ENCODE data around the gene PRKCA. TPM values are rescaled to one million over a fixed set of nuclear protein-coding genes. Genes with fewer than 3 reads are reported as not detected.

PRKCA gene
- total RNA-seq, 4 donors from 2014 or later: 24.5 to 61.9 (median 40.8) TPM

DNA sequence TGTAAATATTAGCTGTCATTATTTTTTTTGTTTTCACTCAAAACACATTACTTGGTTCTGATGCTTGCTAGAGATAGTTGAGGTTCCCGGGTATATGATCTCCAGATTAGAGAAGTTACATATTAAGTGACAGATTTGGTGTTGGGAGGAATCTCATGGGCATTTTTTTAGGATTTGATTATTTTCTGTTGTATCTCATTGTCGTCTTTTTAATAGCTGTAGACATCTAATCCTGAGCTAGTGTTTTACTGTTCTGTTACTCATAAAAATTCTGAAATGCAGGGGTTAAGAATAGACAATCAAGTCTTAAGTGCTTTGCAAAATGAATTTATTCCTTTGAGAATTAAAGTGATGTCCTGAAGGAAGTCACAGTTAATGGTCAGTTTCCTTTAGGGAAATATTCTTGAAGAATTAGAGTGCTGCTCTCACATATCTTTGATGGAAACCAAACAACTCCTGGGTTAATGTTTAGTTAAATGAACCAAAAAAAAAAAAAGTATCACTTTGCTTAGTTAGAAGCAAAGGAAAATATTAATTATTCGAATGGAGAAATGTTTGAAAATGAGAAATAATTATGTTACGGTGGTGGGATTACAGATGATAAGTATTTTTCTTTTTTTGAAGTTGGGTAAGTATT, 280.8 kb downstream of the PRKCA start:
- Histone ChIP-seq H3K9me3 (no peaks in the 10 kb centered on the region), H3K36me3 (no peaks in the 10 kb centered on the region), H3K4me3 (no peak overlapping the region), H3K4me1 (peaks cover 21 to 47% (median 32%) of the 10 kb centered on the region in 4 donors), H3K27me3 (no peaks in the 10 kb centered on the region), H3K27ac (replicated peaks in 1 of 4) (no peak overlapping the region)
- no peak for DNase-seq (ENCODE audit: extremely low spot score)
- TF ChIP-seq, protein P1, sequence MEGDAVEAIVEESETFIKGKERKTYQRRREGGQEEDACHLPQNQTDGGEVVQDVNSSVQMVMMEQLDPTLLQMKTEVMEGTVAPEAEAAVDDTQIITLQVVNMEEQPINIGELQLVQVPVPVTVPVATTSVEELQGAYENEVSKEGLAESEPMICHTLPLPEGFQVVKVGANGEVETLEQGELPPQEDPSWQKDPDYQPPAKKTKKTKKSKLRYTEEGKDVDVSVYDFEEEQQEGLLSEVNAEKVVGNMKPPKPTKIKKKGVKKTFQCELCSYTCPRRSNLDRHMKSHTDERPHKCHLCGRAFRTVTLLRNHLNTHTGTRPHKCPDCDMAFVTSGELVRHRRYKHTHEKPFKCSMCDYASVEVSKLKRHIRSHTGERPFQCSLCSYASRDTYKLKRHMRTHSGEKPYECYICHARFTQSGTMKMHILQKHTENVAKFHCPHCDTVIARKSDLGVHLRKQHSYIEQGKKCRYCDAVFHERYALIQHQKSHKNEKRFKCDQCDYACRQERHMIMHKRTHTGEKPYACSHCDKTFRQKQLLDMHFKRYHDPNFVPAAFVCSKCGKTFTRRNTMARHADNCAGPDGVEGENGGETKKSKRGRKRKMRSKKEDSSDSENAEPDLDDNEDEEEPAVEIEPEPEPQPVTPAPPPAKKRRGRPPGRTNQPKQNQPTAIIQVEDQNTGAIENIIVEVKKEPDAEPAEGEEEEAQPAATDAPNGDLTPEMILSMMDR (IDR thresholded peaks at IDR 0.05): no peak
- TF ChIP-seq EP300 (IDR thresholded peaks at IDR 0.05): no peak
- no peak for TF ChIP-seq POLR2AphosphoS5 (IDR thresholded peaks at IDR 0.05)
- intact Hi-C loops (cut with DNase I): no loop called here
- 83% methylated on average over 4 of the region's 4 CpGs for WGBS

DNA sequence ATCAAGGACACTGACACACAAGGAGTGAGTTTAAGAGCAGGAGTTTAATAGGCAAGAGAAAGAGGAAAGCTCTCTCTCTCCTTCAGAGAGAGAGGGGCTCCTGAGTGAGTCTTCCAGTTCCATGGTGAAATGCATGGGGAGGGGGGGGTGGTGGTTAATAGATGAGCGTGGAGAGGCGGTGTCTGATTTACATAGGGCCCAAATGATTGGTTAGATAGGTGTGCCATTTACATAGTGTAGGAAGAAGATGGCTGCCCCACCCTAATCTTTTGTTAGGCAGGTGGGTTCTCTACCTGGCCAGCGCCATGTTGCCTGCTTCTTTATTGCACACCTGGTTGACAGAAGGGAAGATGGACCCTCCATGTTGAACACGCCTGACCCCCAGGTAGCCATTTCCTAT, 282.5 kb downstream of the PRKCA start:
- H3K27ac ChIP-seq (replicated peaks in 1 of 4): no peak overlapping the region
- WGBS: 93% methylated on average over 4 of the region's 4 CpGs
- intact Hi-C loops (cut with DNase I): no loop called here
- H3K9me3 ChIP-seq: no peaks in the 10 kb centered on the region
- no peaks in the 10 kb centered on the region for H3K27me3 ChIP-seq
- H3K4me1 ChIP-seq: peaks cover 15 to 31% (median 20%) of the 10 kb centered on the region in 4 donors
- no peak for DNase-seq (ENCODE audit: extremely low spot score)
- H3K36me3 ChIP-seq: no peaks in the 10 kb centered on the region
- TF ChIP-seq POLR2A (IDR thresholded peaks at IDR 0.05; ENCODE audit: low read depth) (no peak), EP300 (IDR thresholded peaks at IDR 0.05) (no peak), POLR2AphosphoS5 (IDR thresholded peaks at IDR 0.05) (no peak)
- TF ChIP-seq, protein P1 (IDR thresholded peaks at IDR 0.05): no peak
- H3K4me3 ChIP-seq: no peak overlapping the region

DNA sequence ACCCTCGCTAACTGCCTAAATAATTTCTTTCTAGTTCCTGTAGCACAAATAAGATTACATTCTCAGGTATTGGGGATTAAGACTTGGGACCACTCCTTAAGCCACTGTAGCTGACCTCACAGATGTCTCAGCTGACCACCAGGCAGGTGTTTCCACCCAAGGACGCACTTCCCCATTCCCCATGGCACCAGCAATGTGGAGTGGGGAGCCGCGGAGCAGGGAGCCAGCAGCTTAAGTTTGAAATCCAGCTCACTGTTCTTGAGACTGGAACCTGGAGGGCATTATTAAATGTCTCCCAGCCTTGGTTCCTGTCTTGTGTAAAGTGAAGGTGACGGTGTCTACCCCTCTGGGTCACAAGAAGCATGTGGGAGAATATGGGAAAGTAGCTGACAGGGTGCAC, 283.1 kb downstream of the PRKCA start:
- Histone ChIP-seq H3K27ac (replicated peaks in 1 of 4) (no peak overlapping the region), H3K4me1 (peaks cover 10 to 26% (median 14%) of the 10 kb centered on the region in 4 donors), H3K36me3 (no peaks in the 10 kb centered on the region), H3K4me3 (no peak overlapping the region), H3K27me3 (no peaks in the 10 kb centered on the region), H3K9me3 (no peaks in the 10 kb centered on the region)
- whole genome bisulfite sequencing: 88% methylated on average over 5 of the region's 5 CpGs
- DNase-seq (ENCODE audit: extremely low spot score): no peak
- TF ChIP-seq POLR2AphosphoS5 (IDR thresholded peaks at IDR 0.05) (no peak), POLR2A (IDR thresholded peaks at IDR 0.05; ENCODE audit: low read depth) (no peak), EP300 (IDR thresholded peaks at IDR 0.05) (no peak)
- TF ChIP-seq, protein P1 (IDR thresholded peaks at IDR 0.05): no peak
- intact Hi-C loops (cut with DNase I): no loop called here

DNA sequence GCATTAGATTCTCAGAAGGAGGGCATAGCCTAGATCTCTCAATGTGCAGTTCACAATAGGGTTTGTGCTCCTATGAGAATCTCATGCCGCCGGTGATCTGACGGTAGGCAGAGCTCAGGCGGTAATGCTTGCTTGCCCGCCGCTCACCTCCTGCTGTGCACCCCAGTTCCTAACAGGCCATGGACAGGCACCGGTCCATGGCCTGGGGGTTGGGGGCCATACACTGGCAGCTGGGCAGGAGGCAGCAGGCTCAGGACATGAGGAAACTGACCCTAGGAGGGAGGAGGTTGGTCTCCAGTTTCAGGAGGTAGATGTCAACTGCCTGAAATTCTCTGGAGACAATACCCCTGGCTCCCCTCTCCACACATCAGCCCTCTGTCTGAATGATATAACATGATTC, 287.5 kb downstream of the PRKCA start:
- Histone ChIP-seq H3K9me3 (no peaks in the 10 kb centered on the region), H3K27me3 (no peaks in the 10 kb centered on the region), H3K4me1 (no peaks in the 10 kb centered on the region), H3K36me3 (no peaks in the 10 kb centered on the region), H3K27ac (replicated peaks in 1 of 4) (no peak overlapping the region), H3K4me3 (no peak overlapping the region)
- no peak for TF ChIP-seq POLR2A (IDR thresholded peaks at IDR 0.05; ENCODE audit: low read depth)
- TF ChIP-seq, protein P1 (IDR thresholded peaks at IDR 0.05): no peak
- no peak for TF ChIP-seq POLR2AphosphoS5 (IDR thresholded peaks at IDR 0.05)
- TF ChIP-seq EP300 (IDR thresholded peaks at IDR 0.05): no peak
- DNase-seq (ENCODE audit: extremely low spot score): no peak
- 100% methylated on average over 6 of the region's 7 CpGs for WGBS
- intact Hi-C loops (cut with DNase I): no loop called here

DNA sequence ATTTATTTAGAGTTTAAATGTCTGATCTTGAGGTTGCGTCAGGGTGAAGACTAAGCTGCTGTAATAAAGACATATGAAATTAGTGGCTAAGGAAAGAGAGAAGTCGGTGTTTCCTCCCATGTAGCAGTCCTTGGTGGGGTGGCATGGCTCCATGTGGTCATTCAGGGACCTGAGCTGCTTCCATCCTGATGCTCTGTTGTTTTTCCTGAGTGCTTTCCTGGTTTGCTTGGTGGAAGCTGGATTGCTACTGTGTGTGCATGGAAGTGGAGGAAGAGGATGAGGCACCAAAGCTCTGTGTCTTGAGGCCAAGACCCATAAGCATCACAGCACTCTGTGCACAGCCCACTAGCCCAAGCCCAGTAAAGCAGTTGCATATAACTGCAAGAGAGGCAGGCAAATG, 290.7 kb downstream of the PRKCA start:
- no peak for TF ChIP-seq POLR2A (IDR thresholded peaks at IDR 0.05; ENCODE audit: low read depth)
- TF ChIP-seq, protein P1 (IDR thresholded peaks at IDR 0.05): no peak
- TF ChIP-seq EP300 (IDR thresholded peaks at IDR 0.05): no peak
- no peak for TF ChIP-seq POLR2AphosphoS5 (IDR thresholded peaks at IDR 0.05)
- Histone ChIP-seq H3K4me1 (no peaks in the 10 kb centered on the region), H3K36me3 (no peaks in the 10 kb centered on the region), H3K9me3 (no peaks in the 10 kb centered on the region), H3K4me3 (no peak overlapping the region), H3K27me3 (no peaks in the 10 kb centered on the region), H3K27ac (replicated peaks in 1 of 4) (no peak overlapping the region)
- WGBS: 98% methylated on average over 2 of the region's 2 CpGs
- DNase-seq (ENCODE audit: extremely low spot score): no peak
- intact Hi-C loops (cut with DNase I): no loop called here
